NCI-H128 (cell line): ENCODE measurements around the gene INSC.

Experiments used
- DNase-seq: peaks from one replicate; lab custom pipeline; 2025; ENCODE audit not compliant: unreplicated experiment; lab: John Stamatoyannopoulos, UW

INSC gene

DNA sequence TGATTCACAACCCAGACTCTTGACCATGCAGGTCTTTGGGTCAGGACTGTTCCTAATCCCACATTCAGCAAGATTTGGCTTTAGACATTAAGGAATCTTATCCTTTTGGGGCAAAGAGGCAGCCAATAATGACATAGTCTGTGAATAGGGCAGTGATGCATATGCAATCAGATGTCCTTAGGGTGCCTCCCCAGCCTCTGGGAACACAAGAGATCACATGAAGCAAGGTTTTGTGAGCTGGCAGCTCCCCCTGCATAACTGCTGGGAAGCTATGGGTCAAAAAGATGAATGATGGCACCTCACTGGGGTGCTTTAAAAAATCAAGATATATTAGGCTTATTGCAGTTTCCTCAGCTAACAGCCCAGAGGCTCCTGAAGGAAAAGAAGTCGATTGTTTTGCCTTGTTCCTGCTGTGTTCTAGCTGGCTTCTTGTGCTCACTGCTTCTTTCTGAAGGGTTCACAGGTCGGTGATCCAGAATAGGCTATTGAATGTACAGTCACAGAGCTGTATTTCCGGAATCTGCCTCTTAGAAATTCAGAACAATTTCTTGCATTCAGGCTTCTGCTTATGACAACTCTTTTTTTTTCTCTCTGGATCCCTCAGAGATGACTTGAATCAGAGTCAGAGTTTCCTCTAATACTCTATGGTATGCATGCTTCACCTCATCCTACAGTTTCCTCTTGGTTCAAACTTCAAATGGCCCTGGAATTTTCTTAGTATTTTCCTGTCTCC lies 31.7 kb downstream of the INSC start:
- no peak for DNase-seq

DNA sequence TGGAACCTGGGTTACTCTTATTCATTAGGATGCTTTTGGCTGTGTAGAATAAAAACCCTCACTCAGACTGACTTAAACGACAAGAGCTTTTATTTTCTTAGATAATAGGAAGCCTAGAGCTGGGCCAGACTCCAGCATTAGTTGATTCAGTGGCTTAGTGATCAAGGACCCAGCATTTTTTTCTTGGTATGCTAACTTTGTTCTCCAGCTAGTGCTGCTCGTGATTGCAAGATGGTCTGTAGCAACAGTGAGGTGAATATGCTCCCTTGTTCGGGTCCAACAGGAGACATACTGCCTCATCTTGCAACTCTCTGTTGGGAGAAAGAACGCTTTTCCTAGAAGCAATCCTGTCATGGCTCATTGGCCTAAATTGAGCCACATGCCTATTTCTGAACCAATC lies 33.4 kb downstream of the INSC start:
- DNase-seq: no peak

DNA sequence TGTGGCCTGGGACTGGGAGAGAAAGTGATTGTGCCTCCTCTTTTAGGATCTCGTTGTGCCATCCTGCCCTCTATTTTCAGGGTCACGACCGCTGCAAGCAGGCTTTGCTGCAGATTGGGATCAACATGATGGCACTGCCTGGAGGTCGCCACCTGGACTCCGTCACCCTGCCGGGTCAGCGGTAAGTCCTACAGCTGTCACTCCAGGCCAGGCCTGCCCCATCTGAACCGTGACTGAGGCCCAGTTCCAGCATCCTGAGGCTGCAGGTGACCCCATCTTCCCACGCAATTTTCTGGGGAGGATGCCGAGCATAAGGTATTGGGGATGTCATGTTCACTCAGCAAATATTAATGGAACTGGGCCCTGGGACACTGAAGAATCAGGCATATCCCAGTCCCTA lies 34.3 kb downstream of the INSC start:
- no peak for DNase-seq

DNA sequence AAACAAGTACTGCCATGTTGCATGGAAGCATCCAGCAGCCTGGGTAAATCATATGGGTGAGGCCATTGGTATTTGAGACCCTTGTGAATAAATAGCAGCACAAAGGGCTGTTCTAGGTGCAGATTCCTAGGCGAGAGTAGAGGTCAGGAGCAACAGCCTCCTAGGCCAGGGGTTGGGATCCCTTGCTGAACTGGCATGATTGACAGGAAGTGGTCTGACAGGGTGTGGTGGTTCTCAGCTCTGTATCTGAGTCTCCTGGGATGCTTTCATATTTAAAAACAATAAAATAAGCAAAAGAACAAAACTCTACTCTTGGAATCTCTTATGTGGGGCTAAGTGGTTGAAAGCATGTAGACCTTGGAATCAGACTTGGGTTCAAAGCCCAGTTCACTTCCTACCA lies 35.8 kb downstream of the INSC start:
- no peak for DNase-seq

DNA sequence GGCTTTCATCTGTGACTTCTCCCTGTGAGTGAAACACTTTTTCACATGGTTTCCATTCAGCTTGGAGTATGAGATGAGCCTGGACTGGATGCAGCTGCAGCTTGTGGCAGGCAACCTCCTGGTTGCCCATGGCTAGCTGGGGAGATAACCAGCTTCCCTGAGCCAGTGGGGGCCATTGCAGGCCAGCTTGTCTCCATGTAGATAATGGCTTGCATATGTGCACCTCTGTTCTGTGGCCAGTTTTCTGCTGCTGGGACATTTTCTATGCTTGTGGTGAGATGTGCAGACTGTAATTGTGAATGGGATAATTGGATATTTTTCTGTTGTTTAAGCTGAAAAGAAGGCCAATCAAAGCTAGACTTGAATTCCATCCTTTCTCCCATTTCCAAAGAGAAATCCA lies 38.5 kb downstream of the INSC start:
- no peak for DNase-seq

DNA sequence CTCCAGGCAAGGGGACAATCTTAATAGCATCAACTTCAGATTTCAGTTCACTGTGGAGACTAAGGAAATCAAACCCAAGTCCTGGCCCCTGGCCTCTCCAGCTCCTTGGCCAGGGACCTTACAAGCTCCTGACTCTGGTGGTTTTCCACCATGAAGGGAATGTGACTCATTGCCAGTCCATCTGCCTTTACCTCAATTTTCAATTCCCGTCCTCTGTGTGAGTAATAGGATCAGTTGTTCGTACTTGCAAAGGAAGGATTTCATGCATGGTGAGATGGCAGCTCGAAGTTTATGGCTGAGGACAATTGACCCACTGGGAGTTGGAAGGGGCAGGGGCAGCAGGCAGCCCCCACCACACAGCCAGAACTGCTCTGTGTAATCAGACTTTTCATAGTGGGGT lies 42.5 kb downstream of the INSC start:
- DNase-seq: no peak

DNA sequence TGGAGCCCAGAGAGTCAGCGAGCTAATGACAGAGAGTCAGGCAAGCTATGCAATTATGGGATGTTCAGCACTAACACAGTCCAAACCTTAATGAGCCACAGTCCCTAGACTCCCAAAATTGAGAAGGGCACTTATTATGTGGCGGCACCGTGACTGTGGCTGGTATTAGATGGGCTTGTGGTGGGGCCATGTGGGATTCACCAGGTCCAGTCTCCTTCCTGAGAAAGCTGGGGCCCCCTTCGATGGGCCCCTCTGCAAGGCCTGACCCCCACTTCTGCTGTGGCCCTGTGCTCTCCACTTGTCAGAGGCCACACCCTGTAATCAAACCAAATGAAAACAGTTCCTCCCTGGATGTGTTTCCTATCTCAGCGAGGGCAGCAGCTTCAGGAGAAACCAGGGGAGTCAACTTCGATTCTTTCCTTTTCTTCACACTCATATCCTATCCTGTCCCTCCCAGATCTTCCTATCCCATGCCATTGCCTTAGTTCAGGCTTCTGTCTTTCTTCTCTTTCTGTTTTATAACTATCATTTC lies 42.9 kb downstream of the INSC start:
- no peak for DNase-seq

DNA sequence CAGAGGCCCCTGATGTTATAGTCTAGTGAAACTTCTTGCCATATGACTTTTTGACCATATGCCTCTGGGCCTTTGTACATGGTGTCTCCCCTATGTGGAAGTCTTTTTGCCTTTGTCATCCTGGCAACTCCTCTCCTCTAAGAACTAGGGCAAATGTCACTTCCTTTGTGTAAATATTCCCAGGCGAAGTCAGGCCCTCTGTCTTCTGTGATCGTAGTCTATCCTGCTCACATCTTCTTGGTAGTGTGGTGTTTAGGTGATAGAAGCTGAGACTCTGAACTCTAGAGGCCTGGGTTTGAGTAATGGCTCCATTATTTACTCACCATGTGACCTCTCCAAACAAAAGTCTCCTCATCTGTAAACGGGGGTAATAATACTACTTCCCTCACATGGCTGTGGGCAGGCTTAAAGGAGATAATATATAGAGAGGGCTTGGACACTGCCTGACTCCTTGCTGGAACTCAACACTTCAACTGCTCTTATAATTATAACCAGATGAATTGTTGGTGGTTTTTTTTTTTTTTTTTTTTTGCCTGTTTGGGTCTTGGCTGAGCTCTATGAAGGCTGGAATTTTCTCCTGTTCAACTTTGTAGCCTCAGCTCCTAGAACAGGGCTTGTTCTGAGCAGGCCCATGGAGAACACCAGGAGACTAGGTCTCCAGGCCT lies 43.8 kb downstream of the INSC start:
- DNase-seq: no peak

DNA sequence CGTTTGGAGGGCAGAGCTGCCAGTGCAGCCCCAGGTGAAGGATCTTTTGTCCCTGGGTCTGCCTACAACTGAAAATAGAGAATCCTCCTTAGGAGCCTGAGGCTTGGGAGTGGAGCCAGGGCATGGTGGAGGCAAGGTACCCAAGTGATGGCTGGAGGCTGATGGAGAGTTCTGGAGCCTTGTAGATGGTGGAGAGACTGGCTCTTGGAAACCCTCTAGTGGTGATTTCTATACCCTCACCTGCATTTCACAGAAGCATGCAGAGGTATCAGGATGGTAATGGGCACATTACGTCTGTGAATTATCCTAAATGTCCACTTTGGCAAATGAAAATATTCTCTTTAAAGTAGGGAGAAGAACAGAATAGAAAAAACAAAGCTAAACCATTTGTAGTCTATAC lies 44.4 kb downstream of the INSC start:
- DNase-seq: no peak

DNA sequence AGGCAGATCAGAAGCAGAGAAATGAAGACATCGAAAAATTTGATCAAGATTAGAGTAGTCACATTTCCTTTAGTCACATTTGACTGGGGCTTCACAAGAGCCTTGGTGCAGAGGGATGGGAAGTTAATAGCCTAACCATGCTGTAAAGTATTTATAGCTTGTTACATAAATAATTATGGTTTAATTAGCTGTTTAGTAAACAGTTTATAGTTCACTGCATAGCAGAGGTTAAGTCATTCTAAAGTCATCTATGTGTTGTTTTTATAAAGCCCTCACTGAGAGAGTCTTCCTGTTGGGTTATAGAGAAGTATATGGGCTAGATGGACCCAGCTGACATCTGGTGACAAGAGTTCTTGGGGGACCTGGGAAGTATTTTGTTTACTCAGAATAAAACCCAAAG lies 47.1 kb downstream of the INSC start:
- DNase-seq: no peak

DNA sequence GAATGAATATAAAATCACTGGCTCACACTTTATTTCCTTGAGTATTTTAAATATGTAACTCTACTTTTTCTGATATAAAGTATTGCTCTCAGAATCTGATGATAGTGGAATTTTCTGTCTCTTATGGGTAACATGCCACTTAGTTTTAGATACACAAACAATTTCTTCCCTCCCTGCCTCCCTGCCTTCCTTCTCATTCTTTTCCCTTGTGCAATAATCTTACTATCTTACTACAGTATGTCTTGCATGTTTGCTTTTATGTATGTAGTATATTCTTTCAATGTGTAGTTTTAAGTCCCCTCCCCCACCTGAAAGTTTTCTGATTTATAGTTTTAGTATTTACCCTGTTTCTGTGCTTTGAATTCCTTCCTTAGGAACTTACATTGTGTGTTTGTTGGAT lies 48.4 kb downstream of the INSC start:
- DNase-seq: no peak

DNA sequence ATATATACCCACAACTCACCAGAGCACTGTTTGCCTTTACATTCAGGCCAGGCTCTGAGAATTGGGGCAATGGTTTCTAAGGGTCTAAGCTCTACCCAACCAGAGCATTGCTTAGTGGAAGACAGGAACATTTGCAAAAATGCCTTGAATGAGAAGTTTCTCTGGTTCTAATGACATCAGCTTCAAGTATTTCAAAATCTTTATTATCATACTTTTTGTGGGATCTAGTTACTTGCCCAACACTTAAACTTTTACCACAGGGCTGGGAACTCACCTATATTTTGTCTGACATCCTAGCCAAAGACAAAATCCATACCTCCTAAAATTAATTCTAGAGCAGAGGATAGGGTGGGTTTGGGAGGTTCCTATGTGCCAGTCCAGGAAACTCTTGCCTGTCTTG lies 51.5 kb downstream of the INSC start:
- no peak for DNase-seq

DNA sequence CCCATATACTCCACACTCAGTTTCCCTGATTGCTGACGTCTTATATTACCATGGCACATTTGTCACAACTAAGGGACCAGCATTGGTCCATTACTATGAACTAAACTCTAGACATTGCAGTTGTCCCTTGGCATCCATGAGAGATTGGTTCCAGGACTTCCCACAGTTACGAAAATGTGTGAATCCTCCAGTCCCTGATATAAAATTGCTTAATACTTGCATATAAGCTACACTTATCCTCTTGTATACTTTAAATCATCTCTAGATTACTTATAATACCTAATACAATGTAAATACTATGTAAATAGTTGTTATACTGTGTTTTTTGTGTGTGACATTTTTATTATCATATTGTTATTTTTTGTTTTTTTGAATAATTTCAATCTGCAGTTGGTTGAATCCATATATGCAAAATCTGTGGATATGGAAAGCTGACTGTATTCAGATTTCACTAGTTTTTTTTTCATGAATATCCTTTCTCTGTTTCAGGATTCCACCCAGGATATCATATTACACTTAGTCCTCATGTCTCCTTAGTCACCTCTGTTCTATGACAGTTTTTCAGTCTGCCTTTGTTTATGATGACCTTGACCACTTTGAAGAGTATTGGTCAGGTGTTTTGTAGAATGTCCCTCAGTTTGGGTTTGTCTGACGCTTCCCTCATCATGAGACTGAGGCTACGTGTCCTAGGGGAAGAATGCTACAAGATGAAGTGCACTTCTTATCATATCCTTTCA lies 55.3 kb downstream of the INSC start:
- DNase-seq: no peak

DNA sequence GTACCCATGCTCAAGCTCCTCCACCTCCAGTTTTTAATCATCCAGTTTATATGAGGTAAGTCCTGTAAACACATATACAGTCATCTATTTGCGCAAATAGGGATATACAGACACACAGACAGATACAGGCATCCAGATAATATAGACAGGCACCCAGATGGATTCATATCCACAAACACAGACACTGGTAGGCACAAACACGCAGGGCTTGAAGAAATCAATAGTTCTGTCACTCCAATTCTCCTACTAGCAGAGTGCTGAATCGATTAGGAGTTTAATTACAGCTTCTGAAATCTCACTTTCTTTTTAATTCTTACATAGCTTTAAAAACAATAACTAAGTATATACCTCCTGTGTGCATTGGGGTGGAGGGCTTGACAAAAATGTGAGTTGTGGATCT lies 56.0 kb downstream of the INSC start:
- DNase-seq: no peak

DNA sequence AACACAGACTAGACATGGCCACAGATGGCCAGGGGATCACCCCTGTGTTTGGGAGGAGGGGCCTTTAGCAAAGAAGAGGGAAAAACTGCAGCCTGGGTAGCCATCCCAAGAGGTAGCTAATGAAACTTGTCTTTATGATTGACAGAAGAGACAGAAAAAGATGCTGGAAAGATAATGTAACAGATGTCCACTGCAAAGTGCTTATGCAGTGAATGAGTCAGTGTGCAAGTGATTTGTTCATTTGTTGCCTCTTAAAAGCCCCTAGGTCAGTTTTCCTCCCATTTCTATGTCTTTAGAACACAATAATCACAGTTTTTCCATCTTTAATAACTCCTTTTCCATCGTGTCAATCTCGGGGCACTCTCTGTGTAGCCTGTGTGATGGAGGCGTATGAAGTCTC lies 57.2 kb downstream of the INSC start:
- DNase-seq: no peak

DNA sequence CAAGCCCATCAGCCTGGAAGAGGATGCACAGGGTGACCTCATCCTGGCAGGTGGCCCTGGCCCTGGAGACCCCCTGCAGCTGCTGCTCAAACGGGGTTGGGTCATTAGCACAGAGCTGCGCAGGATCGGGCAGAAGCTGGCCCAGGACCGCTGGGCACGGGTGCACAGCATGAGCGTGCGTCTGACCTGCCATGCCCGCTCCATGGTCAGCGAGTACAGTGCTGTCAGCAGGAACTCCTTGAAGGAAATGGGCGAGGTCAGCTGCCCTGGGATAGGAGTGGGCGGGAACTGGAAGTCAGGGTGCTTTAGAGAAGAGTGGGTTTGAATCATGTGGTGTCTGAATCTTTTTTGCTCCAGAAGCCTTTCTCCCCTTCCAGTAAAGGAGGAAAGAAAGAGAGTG lies 61.1 kb downstream of the INSC start:
- no peak for DNase-seq

DNA sequence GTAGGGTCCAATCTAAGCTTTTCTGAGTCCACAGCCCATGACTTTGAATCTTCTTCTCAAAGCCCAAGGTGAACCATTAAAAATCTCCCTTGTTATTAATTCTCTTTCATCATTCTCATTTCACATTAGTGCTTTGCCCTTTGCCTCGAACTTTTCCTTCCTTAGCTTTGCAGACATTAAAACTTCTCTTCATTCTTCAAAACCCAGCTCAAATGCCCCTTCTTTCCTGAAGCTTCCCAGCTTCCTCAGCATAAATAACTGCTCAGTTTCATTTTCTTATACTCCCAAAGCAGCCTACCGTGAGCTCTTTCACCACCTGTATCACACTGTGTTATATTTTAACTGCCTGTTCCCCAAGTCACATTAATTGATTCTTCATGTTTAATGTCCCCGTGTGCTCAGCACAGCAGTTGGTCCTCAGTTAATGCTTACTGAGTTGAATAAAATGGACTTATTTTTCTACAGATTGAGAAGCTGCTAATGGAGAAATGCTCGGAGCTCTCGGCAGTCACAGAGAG lies 62.0 kb downstream of the INSC start:
- DNase-seq: no peak

DNA sequence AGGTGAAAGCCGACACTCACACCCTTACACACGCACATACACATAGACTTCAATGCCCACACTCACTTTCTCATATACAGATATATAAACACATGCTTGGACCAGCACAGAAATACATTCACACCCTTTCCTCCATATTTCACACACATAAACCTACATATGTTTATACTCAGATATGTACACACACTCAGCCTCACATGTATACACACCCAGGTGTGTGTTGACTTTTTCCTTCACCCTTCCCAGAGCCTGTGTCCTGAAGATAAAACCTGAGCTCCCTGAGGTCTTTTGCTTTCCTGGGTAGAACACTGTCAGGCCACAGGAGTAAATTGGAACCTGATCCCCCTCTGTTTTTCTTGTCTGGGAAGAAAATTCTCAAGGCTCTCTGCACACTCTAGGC lies 62.8 kb downstream of the INSC start:
- DNase-seq: no peak

DNA sequence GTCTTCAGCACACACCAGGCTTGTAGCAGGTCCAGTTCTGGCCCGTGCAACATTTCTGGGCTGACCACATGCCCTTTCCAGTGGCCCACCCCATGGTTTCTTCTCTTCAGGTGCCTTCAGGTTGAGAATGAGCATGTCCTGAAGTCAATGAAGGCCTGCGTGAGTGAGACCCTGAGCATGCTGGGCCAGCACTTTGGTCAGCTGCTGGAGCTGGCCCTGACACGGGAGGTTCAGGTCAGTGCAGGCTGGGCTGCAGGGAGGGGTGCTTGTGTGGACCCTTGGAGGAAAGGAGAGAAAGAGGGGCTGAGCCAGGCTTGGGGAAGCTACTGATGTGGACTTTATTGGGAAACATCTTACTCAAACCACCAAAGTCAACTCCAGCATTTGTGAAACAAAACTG lies 63.5 kb downstream of the INSC start:
- no peak for DNase-seq

DNA sequence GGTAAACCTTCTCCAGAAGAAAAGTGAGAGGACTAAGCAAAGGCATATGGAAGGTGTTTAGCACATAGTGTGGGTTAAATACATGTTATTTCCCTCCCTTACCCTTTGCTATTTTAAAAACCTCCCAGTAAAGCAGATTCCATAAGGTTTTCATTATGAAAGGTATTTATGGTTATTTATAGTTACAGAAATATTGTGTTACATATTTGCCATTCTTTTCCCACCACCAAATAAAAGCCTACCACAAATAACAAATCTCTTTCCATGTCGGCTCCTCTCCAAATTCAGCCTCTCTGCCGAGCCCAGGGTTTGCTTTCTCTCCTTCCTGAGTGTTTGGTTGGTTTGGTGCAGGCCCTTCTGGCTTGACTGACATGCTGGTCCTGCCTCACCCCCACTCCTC lies 64.4 kb downstream of the INSC start:
- no peak for DNase-seq

DNA sequence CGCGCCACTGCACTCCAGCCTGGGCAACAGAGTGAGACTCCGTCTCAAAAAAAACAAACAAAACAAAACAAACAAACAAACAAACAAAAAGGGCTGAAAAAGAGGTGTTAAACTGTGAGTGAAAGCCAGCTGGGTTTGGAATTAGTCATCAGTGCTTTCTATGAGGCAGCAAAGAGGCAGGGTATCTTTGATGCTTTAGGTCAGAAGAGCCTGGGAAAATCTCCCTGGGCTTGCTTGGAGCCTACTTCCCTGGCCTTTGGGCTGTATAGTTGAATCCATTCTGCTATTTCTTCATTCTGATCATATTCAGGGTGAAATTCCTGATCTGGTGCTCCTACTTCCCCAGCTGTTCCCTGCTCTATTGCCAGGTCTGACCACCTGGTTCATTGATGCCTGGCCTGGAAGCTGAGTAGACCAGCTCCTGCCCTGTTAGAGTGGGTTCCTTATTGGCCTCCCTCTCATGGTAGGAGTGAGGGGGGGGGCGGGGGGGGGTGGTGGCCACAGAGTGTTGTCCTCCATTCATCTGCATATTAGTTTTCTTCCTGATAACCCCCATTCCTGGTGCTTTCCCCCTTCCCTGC lies 65.6 kb downstream of the INSC start:
- no peak for DNase-seq

DNA sequence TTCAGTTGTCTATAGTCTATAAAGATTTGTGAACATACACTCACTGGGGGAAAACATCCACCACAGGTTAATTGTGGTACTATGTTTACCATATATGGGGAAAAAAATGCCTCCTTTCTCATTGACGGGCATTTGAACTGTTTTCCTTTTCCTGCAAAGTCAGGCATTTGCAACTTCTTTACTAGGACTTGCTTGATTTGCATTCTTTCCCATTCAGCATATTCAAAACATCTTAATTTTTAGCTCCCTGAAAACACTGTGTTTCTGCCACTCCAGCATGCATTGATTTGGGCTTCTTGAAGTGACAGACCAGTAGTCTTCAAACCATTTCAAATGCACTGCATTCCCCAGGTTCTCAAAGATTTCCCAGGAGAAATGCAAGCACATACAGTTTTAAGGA lies 67.6 kb downstream of the INSC start:
- no peak for DNase-seq
